DND-41 (cell line): ENCODE measurements around the gene PLD1.
"Not testable (repeated sequence)": the region's sequence is repeated elsewhere in the genome, so short reads cannot be mapped to it uniquely, and the experiment has no call there.

ENCODE experiments used
- ATAC-seq: fragments of 200-7000 bp; cut with Tn5 transposase; 3 replicates; pipeline ENCODE4 v1.9.1; 2021; ENCODE audit warnings: low read depth; ENCODE audit not compliant: insufficient read depth
- DNase-seq: peaks from one replicate; pipeline ENCODE4 v3.0.0-alpha.2; 2020
- H2AFZ ChIP-seq: 2 replicates; pipeline ENCODE4 v1.6.0; 2012; ENCODE audit warnings: low read depth, low read length
- H3K27ac ChIP-seq: 2 replicates; pipeline ENCODE4 v1.5.1; 2012; ENCODE audit warnings: low read length, inconsistent platforms
- H3K27me3 ChIP-seq: fragments of 200-600 bp; sonication (generic); 2 replicates; pipeline ENCODE4 v1.6.0; 2012; ENCODE audit warnings: low read length, mild to moderate bottlenecking, inconsistent platforms; ENCODE audit not compliant: insufficient read depth, poor library complexity
- H3K36me3 ChIP-seq: 2 replicates; pipeline ENCODE4 v1.5.1; 2012; ENCODE audit warnings: low read length, inconsistent platforms; ENCODE audit not compliant: insufficient read depth
- H3K4me1 ChIP-seq: 2 replicates; pipeline ENCODE4 v1.5.1; 2012; ENCODE audit warnings: mild to moderate bottlenecking, low read length; ENCODE audit not compliant: insufficient read depth
- H3K4me2 ChIP-seq: 2 replicates; pipeline ENCODE4 v1.6.0; 2012; ENCODE audit warnings: mild to moderate bottlenecking, moderate library complexity, low read length, inconsistent platforms; ENCODE audit not compliant: insufficient read depth
- H3K4me3 ChIP-seq, 2 experiments: fragments of 200-600 bp in 1 of 2; shearing (Covaris generic) in 1 of 2; 2 replicates each; pipeline ENCODE4 v1.5.1; 2012 to 2016; ENCODE audit warnings: inconsistent platforms in 2 of 2, low read length in 2 of 2, mild to moderate bottlenecking in 2 of 2, low read depth in 1 of 2, moderate library complexity in 1 of 2
- H3K79me2 ChIP-seq: 2 replicates; pipeline ENCODE4 v1.6.0; 2012; ENCODE audit warnings: low read length, inconsistent platforms; ENCODE audit not compliant: insufficient read depth
- H3K9ac ChIP-seq: 2 replicates; pipeline ENCODE4 v1.6.0; 2012; ENCODE audit warnings: low read depth, mild to moderate bottlenecking, inconsistent platforms, low read length, moderate library complexity
- H3K9me3 ChIP-seq: 2 replicates; pipeline ENCODE4 v1.5.1; 2012; ENCODE audit warnings: low read length, moderate library complexity, mild to moderate bottlenecking, inconsistent platforms; ENCODE audit not compliant: insufficient read depth, severe bottlenecking
- H4K20me1 ChIP-seq: 2 replicates; pipeline ENCODE4 v1.6.0; 2012; ENCODE audit warnings: low read length; ENCODE audit not compliant: insufficient read depth
- EZH2 ChIP-seq: IDR thresholded peaks from 3 replicates; pipeline ENCODE4 v1.6.1; 2012; ENCODE audit warnings: borderline replicate concordance, low read depth, mild to moderate bottlenecking, moderate library complexity, low read length, inconsistent platforms; ENCODE audit not compliant: severe bottlenecking
- TF ChIP-seq, protein P1 (sequence below): IDR thresholded peaks from 2 replicates; pipeline ENCODE4 v1.5.1; 2012; ENCODE audit warnings: borderline replicate concordance, low read length, moderate library complexity, mild to moderate bottlenecking; ENCODE audit not compliant: poor library complexity, severe bottlenecking; ENCODE audit errors: extremely low read depth

Gene PLD1

GRCh38 chr3:171632766-171633165 is 177.5 kb downstream of the PLD1 start:
- H3K36me3 ChIP-seq = no peaks in the 10 kb centered on the region
- no peak for ATAC-seq
- no peak overlapping the region for H3K27ac ChIP-seq
- no peak for DNase-seq
- H3K4me3 ChIP-seq = no peak overlapping the region
- no peak overlapping the region for H2AFZ ChIP-seq
- H3K79me2 ChIP-seq = no peaks in the 10 kb centered on the region
- H3K9ac ChIP-seq = no peak overlapping the region
- no peaks in the 10 kb centered on the region for H3K9me3 ChIP-seq
- peaks cover 4% of the 10 kb centered on the region for H3K27me3 ChIP-seq
- H3K4me1 ChIP-seq = no peaks in the 10 kb centered on the region
- H3K4me2 ChIP-seq = no peak overlapping the region
- TF ChIP-seq EZH2 = no peak
- TF ChIP-seq, protein P1, sequence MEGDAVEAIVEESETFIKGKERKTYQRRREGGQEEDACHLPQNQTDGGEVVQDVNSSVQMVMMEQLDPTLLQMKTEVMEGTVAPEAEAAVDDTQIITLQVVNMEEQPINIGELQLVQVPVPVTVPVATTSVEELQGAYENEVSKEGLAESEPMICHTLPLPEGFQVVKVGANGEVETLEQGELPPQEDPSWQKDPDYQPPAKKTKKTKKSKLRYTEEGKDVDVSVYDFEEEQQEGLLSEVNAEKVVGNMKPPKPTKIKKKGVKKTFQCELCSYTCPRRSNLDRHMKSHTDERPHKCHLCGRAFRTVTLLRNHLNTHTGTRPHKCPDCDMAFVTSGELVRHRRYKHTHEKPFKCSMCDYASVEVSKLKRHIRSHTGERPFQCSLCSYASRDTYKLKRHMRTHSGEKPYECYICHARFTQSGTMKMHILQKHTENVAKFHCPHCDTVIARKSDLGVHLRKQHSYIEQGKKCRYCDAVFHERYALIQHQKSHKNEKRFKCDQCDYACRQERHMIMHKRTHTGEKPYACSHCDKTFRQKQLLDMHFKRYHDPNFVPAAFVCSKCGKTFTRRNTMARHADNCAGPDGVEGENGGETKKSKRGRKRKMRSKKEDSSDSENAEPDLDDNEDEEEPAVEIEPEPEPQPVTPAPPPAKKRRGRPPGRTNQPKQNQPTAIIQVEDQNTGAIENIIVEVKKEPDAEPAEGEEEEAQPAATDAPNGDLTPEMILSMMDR = no peak
- H4K20me1 ChIP-seq = no peaks in the 10 kb centered on the region

GRCh38 chr3:171626799-171627198 is 183.5 kb downstream of the PLD1 start:
- not testable (repeated sequence) for H3K27me3 ChIP-seq, H3K79me2 ChIP-seq, H3K4me2 ChIP-seq, H3K4me1 ChIP-seq, H4K20me1 ChIP-seq, DNase-seq, ATAC-seq, H3K9me3 ChIP-seq, H2AFZ ChIP-seq, H3K4me3 ChIP-seq, H3K36me3 ChIP-seq, H3K27ac ChIP-seq, H3K9ac ChIP-seq

GRCh38 chr3:171622126-171622525 is 188.2 kb downstream of the PLD1 start:
- Histone ChIP-seq H4K20me1 (no peaks in the 10 kb centered on the region), H3K36me3 (no peaks in the 10 kb centered on the region), H3K79me2 (no peaks in the 10 kb centered on the region), H3K4me3 (no peak overlapping the region), H2AFZ (no peak overlapping the region), H3K4me1 (no peaks in the 10 kb centered on the region), H3K27ac (no peak overlapping the region), H3K4me2 (no peak overlapping the region), H3K9me3 (no peaks in the 10 kb centered on the region), H3K9ac (no peak overlapping the region), H3K27me3 (no peaks in the 10 kb centered on the region)
- DNase-seq (no peak), ATAC-seq (no peak)
- TF ChIP-seq, protein P1 = no peak
- no peak for TF ChIP-seq EZH2

GRCh38 chr3:171620825-171621434 is 189.4 kb downstream of the PLD1 start:
- H3K27me3 ChIP-seq = no peaks in the 10 kb centered on the region
- no peak overlapping the region for H3K27ac ChIP-seq
- no peak overlapping the region for H3K9ac ChIP-seq
- H4K20me1 ChIP-seq = no peaks in the 10 kb centered on the region
- no peak for TF ChIP-seq EZH2
- TF ChIP-seq, protein P1 = no peak
- ATAC-seq = no peak
- no peaks in the 10 kb centered on the region for H3K9me3 ChIP-seq
- no peaks in the 10 kb centered on the region for H3K36me3 ChIP-seq
- H3K79me2 ChIP-seq = no peaks in the 10 kb centered on the region
- H3K4me1 ChIP-seq = no peaks in the 10 kb centered on the region
- H3K4me3 ChIP-seq = no peak overlapping the region
- H2AFZ ChIP-seq = no peak overlapping the region
- no peak overlapping the region for H3K4me2 ChIP-seq
- no peak for DNase-seq
